Gastroesophageal sphincter (tissue), 4 donors: ENCODE results near the gene LRRC49. TPM values are rescaled to one million over a fixed set of nuclear protein-coding genes. Genes with fewer than 3 reads are reported as not detected.
A peak's percentile ranks its signal among the peaks of the same experiment; 100 is the strongest.

ENCODE experiments used
- ATAC-seq: fragments of 150-250 bp; one replicate; pipeline ENCODE4 v1.9.1; 2016; ENCODE audit warnings: mild to moderate bottlenecking, moderate library complexity
- H3K27ac ChIP-seq, 4 donors: fragments of 200-600 bp; sonication (generic) in 3 of 4; 1 replicate in 3 of 4; 2 replicates in 1 of 4; pipeline ENCODE4 v1.5.1; 2016 to 2019
- H3K27me3 ChIP-seq: fragments of 200-600 bp; sonication (generic); one replicate; pipeline ENCODE4 v1.5.1; 2019
- H3K36me3 ChIP-seq, 2 donors: fragments of 200-600 bp; sonication (generic); one replicate each; pipeline ENCODE4 v1.5.1; 2019; ENCODE audit warnings: control low read depth in 1 of 2
- H3K4me1 ChIP-seq, 3 donors: fragments of 200-600 bp; sonication (generic); 1 replicate in 2 of 3; 2 replicates in 1 of 3; pipeline ENCODE4 v1.5.1; 2016 to 2019; ENCODE audit warnings: control low read depth in 2 of 3
- H3K4me3 ChIP-seq, 2 donors: fragments of 200-600 bp; sonication (generic); one replicate each; pipeline ENCODE4 v1.5.1; 2019; ENCODE audit warnings: mild to moderate bottlenecking in 1 of 2, moderate library complexity in 1 of 2
- H3K9me3 ChIP-seq, 3 donors: fragments of 200-600 bp; sonication (generic); one replicate each; pipeline ENCODE4 v1.5.1; 2017 to 2019; ENCODE audit warnings: control low read depth in 2 of 3
- CTCF ChIP-seq, 4 experiments: fragments of 200-600 bp in 2 of 4; fragments of 450-650 bp in 2 of 4; sonication (generic) in 1 of 4; IDR thresholded peaks; one replicate each; pipeline ENCODE4 v1.5.1; 2017 to 2019; ENCODE audit warnings: antibody characterized with exemption in 4 of 4, mild to moderate bottlenecking in 2 of 4, moderate library complexity in 2 of 4
- EP300 ChIP-seq: sonication (generic); formaldehyde crosslinking; IDR thresholded peaks from one replicate; pipeline ENCODE4 v1.6.1; 2017; ENCODE audit warnings: antibody characterized with exemption, mild to moderate bottlenecking
- POLR2A ChIP-seq, 2 donors: fragments of 450-650 bp; IDR thresholded peaks; one replicate each; pipeline ENCODE4 v1.6.1; 2017; ENCODE audit warnings: antibody characterized with exemption in 2 of 2, mild to moderate bottlenecking in 2 of 2, moderate library complexity in 1 of 2
- POLR2AphosphoS5 ChIP-seq: sonication (generic); formaldehyde crosslinking; IDR thresholded peaks from one replicate; pipeline ENCODE4 v1.6.1; 2017; ENCODE audit warnings: antibody characterized with exemption
- WGBS, 2 donors: methylation state at CpG; one replicate each; pipeline ENCODE4 v1.1.5; 2018; ENCODE audit warnings: low coverage in 1 of 2; 5-methylcytosine and 5-hydroxymethylcytosine counted together
- total RNA-seq, 4 donors: library from RNA; depleted of rRNA; stranded (reverse); fragments of >200 nt; gene quantifications; one replicate each; pipeline ENCODE4 v1.1.0, GENCODE V29; 2016

The LRRC49 gene
- total RNA-seq, 4 donors from 2014 or later: 5.8 to 14.5 (median 9.2) TPM

DNA sequence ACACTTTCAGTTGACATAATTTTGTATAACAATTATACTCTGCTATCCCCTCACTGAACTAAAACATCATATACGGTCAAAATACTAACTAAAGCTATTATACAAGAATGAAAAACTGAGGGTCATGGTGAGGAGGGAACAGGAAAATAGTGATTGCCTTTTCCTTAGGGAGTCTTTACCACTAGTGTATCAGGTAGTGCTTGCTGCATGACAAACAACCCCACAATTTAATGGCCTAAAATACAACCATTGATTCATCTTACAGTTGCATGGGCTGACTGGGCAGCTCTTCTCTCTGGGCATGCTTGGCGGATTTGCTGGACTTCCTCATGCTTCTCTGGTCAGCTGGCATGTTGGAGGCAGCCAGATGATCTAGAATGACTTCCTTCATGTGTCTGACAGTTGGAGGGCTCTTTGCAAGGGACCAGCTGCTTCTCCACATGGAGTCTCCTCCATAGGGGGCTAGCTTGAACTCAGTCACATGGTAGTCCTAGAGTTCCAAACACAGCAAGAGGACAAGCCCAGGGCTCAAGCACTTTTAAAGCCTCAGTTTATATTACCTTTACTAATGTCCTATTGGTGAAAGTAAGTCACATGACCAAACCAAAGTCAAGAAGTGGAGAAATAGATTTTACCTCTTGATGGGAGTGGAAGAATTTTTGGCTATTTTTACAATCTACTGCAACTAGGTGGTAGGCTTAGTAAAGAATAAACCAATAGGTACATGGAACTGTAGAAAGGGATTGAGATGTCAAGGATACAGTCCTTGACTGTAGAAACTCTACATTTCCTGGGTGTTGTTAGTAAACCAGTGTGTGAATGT is 19.2 kb upstream of the LRRC49 start:
- ATAC-seq: no peak
- TF ChIP-seq POLR2A (IDR thresholded peaks at IDR 0.05): no peak
- TF ChIP-seq EP300: no peak
- TF ChIP-seq CTCF (IDR thresholded peaks at IDR 0.05): no peak
- TF ChIP-seq POLR2AphosphoS5: no peak
- WGBS, 2 donors: 84 to 92% methylated on average over 1 to 2 of the region's 2 CpGs
- Histone ChIP-seq H3K9me3 (no peaks in the 10 kb centered on the region), H3K36me3 (no peaks in the 10 kb centered on the region), H3K4me1 (peaks cover 0 to 21% (median 9%) of the 10 kb centered on the region in 3 donors), H3K4me3 (no peak overlapping the region), H3K27ac (no peak overlapping the region), H3K27me3 (no peaks in the 10 kb centered on the region)

- TF ChIP-seq POLR2A (IDR thresholded peaks at IDR 0.05) (no peak), CTCF (IDR thresholded peaks at IDR 0.05) (peak; percentile 26 to 65 (median 46))
- Histone ChIP-seq H3K36me3 (no peaks in the 10 kb centered on the region), H3K9me3 (no peaks in the 10 kb centered on the region), H3K27ac (no peak overlapping the region), H3K4me3 (no peak overlapping the region), H3K27me3 (no peaks in the 10 kb centered on the region), H3K4me1 (peaks cover 0 to 5% (median 0%) of the 10 kb centered on the region in 3 donors)
- 72 to 74% methylated on average over 7 of the region's 7 CpGs for WGBS, 2 donors
- no peak for ATAC-seq
Measured at GRCh38 chr15:70875001-70875782, 17.4 kb upstream of the LRRC49 start.

- ATAC-seq: no peak
- Histone ChIP-seq H3K4me3 (no peak overlapping the region), H3K4me1 (no peaks in the 10 kb centered on the region), H3K27me3 (no peaks in the 10 kb centered on the region), H3K36me3 (no peaks in the 10 kb centered on the region), H3K27ac (no peak overlapping the region), H3K9me3 (no peaks in the 10 kb centered on the region)
- WGBS, 2 donors: 67 to 72% methylated on average over 3 of the region's 3 CpGs
- TF ChIP-seq EP300: no peak
- TF ChIP-seq CTCF (IDR thresholded peaks at IDR 0.05): no peak
- TF ChIP-seq POLR2AphosphoS5: no peak
Measured at GRCh38 chr15:70876011-70876410, 16.6 kb upstream of the LRRC49 start.

DNA sequence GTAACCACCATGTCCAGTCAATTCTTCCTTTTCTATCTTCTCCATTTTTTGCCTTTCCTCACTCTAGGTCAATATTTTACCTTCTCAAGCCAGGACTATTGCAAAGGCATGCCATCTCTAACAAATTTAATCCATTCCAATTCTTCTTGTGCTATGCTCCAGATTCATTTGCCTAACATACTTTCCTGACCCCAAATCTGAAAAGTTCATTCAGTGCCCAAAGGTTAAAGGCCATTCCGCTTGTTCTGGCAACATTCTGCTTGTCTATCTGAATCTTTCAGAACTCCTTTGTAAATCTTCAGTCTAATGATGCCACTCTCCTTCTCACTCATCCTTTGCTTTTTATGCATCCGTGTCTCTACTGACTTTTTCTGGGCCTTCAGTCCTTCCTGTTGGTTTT is 15.9 kb upstream of the LRRC49 start:
- H3K9me3 ChIP-seq: no peaks in the 10 kb centered on the region
- no peak overlapping the region for H3K27ac ChIP-seq
- no peak for TF ChIP-seq POLR2AphosphoS5
- TF ChIP-seq POLR2A (IDR thresholded peaks at IDR 0.05): no peak
- TF ChIP-seq CTCF (IDR thresholded peaks at IDR 0.05): no peak
- no peak for TF ChIP-seq EP300
- 58 to 81% methylated on average over 2 of the region's 2 CpGs for WGBS, 2 donors
- no peak for ATAC-seq
- H3K27me3 ChIP-seq: no peaks in the 10 kb centered on the region
- H3K4me3 ChIP-seq: no peak overlapping the region
- H3K36me3 ChIP-seq: no peaks in the 10 kb centered on the region
- no peaks in the 10 kb centered on the region for H3K4me1 ChIP-seq
